CD4-positive, CD25-positive, alpha-beta regulatory T cell (primary cell): ENCODE results near the gene PRKG2. TPM values are rescaled to one million over a fixed set of nuclear protein-coding genes. Genes with fewer than 3 reads are reported as not detected.
"Not testable (repeated sequence)": the region's sequence is repeated elsewhere in the genome, so short reads cannot be mapped to it uniquely, and the experiment has no call there.

Source experiments
- ATAC-seq, 2 donors: fragments of 150-1000 bp; cut with Tn5 transposase; one replicate each; pipeline ENCODE4 v1.10.0; 2021; ENCODE audit warnings: low read depth in 2 of 2, moderate number of reproducible peaks in 2 of 2, moderate library complexity in 1 of 2
- DNase-seq, 3 donors: peaks; one replicate each; pipeline versions ENCODE4 v3.0.0 to v3.0.0-alpha.2; 2012 to 2022; ENCODE audit warnings: mixed read lengths in 1 of 3
- H3K27ac ChIP-seq: one replicate; pipeline ENCODE4 v1.7.0; 2013; ENCODE audit warnings: mild to moderate bottlenecking, low read length; ENCODE audit not compliant: insufficient read depth, poor library complexity, severe bottlenecking
- H3K27me3 ChIP-seq: one replicate; pipeline ENCODE4 v1.7.0; 2013; ENCODE audit warnings: low read length; ENCODE audit not compliant: control insufficient read depth, insufficient read depth
- H3K36me3 ChIP-seq: one replicate; pipeline ENCODE4 v1.7.0; 2013; ENCODE audit warnings: mild to moderate bottlenecking, low read length, moderate library complexity; ENCODE audit not compliant: control insufficient read depth, insufficient read depth
- H3K4me1 ChIP-seq: 2 replicates; pipeline ENCODE4 v1.7.0; 2013; ENCODE audit warnings: mild to moderate bottlenecking, low read length; ENCODE audit not compliant: insufficient read depth, control insufficient read depth, poor library complexity, severe bottlenecking
- H3K4me3 ChIP-seq: one replicate; pipeline ENCODE4 v1.7.0; 2013; ENCODE audit warnings: low read depth, mild to moderate bottlenecking, low read length, moderate library complexity
- H3K9me3 ChIP-seq, 2 experiments: 1 replicate in 1 of 2; 2 replicates in 1 of 2; pipeline ENCODE4 v1.7.0; 2013; ENCODE audit warnings: low read length in 2 of 2, mild to moderate bottlenecking in 1 of 2, moderate library complexity in 1 of 2; ENCODE audit not compliant: control insufficient read depth in 2 of 2
- H3K27ac Mint-ChIP-seq, 3 donors: one replicate each; pipeline ENCODE4 v1.8.0; 2020 to 2022; ENCODE audit warnings: mild to moderate bottlenecking in 3 of 3, mixed read lengths in 3 of 3, moderate library complexity in 2 of 3
- H3K27me3 Mint-ChIP-seq: one replicate; pipeline ENCODE4 v1.8.0; 2022; ENCODE audit warnings: mild to moderate bottlenecking, mixed read lengths
- H3K36me3 Mint-ChIP-seq: one replicate; pipeline ENCODE4 v1.8.0; 2020; ENCODE audit warnings: mixed read lengths
- H3K4me1 Mint-ChIP-seq, 4 donors: one replicate each; pipeline ENCODE4 v1.8.0; 2020 to 2022; ENCODE audit warnings: mixed read lengths in 4 of 4, mild to moderate bottlenecking in 1 of 4
- H3K4me3 Mint-ChIP-seq, 4 donors: one replicate each; pipeline ENCODE4 v1.8.0; 2020 to 2022; ENCODE audit warnings: mild to moderate bottlenecking in 4 of 4, mixed read lengths in 4 of 4, moderate library complexity in 3 of 4
- H3K9me3 Mint-ChIP-seq, 7 donors: one replicate each; pipeline ENCODE4 v1.8.0; 2020 to 2022; ENCODE audit warnings: mixed read lengths in 7 of 7, mild to moderate bottlenecking in 3 of 7, moderate library complexity in 2 of 7
- polyA plus RNA-seq, 4 donors: library from polyadenylated mRNA; unstranded; fragments of 300-500 nt; fragmentation: Illumina TruSeq; gene quantifications; one replicate each; pipeline ENCODE4 v1.2.3, GENCODE V29; 2021
- total RNA-seq: library from RNA; stranded (reverse); gene quantifications from one replicate; pipeline ENCODE4 v1.2.3, GENCODE V29; 2022

The PRKG2 gene
- total and polyA plus RNA-seq, 5 donors from 2014 or later, result 0.41 to 2.6 (median 2.0) TPM; not detected in 1

GRCh38 chr4:81166458-81167160, 48.4 kb downstream of the PRKG2 start:
- no peaks in the 10 kb centered on the region for H3K36me3 Mint-ChIP-seq

GRCh38 chr4:81165861-81166430, 49.1 kb downstream of the PRKG2 start:
- Histone ChIP-seq H3K27me3 (peaks cover 4% of the 10 kb centered on the region), H3K27ac (no peak overlapping the region), H3K36me3 (no peaks in the 10 kb centered on the region), H3K4me3 (no peak overlapping the region), H3K4me1 (no peaks in the 10 kb centered on the region), H3K9me3 (no peaks in the 10 kb centered on the region)
- H3K27ac Mint-ChIP-seq, result peak overlapping the region in 1 of 3 donors; percentile 15
- H3K9me3 Mint-ChIP-seq, result peaks cover 0 to 1% (median 0%) of the 10 kb centered on the region in 7 donors
- no peak for ATAC-seq
- peaks cover 0 to 8% (median 0%) of the 10 kb centered on the region in 4 donors for H3K4me1 Mint-ChIP-seq
- no peaks in the 10 kb centered on the region for H3K27me3 Mint-ChIP-seq
- no peaks in the 10 kb centered on the region for H3K36me3 Mint-ChIP-seq
- H3K4me3 Mint-ChIP-seq, result no peak overlapping the region
- DNase-seq, result no peak

More at GRCh38 chr4:81166458-81167160, 48.4 kb downstream of the PRKG2 start:
- H3K27me3 Mint-ChIP-seq, result no peaks in the 10 kb centered on the region
- H3K27me3 ChIP-seq, result peaks cover 4% of the 10 kb centered on the region
- peaks cover 0 to 1% (median 0%) of the 10 kb centered on the region in 7 donors for H3K9me3 Mint-ChIP-seq
- no peak overlapping the region for H3K4me3 ChIP-seq
- H3K36me3 ChIP-seq, result no peaks in the 10 kb centered on the region
- ATAC-seq (no peak), DNase-seq (no peak)
- H3K27ac Mint-ChIP-seq, result peak overlapping the region in 1 of 3 donors; percentile 15
- H3K4me1 ChIP-seq, result no peaks in the 10 kb centered on the region
- H3K9me3 ChIP-seq, result no peaks in the 10 kb centered on the region
- H3K4me1 Mint-ChIP-seq, result peaks cover 0 to 8% (median 0%) of the 10 kb centered on the region in 4 donors
- no peak overlapping the region for H3K27ac ChIP-seq
- H3K4me3 Mint-ChIP-seq, result no peak overlapping the region

GRCh38 chr4:81164623-81165416, 50.2 kb downstream of the PRKG2 start:
- H3K4me3 ChIP-seq, result no peak overlapping the region
- H3K9me3 ChIP-seq, result no peaks in the 10 kb centered on the region
- Mint-ChIP-seq H3K4me1 (peaks cover 0 to 8% (median 0%) of the 10 kb centered on the region in 4 donors), H3K27ac (no peak overlapping the region), H3K36me3 (no peaks in the 10 kb centered on the region), H3K9me3 (peaks cover 0 to 1% (median 0%) of the 10 kb centered on the region in 7 donors), H3K4me3 (no peak overlapping the region), H3K27me3 (no peaks in the 10 kb centered on the region)
- H3K27me3 ChIP-seq, result peaks cover 4% of the 10 kb centered on the region
- DNase-seq, result no peak
- H3K27ac ChIP-seq, result no peak overlapping the region
- H3K4me1 ChIP-seq, result no peaks in the 10 kb centered on the region
- no peak for ATAC-seq
- no peaks in the 10 kb centered on the region for H3K36me3 ChIP-seq

GRCh38 chr4:81164126-81164525, 50.9 kb downstream of the PRKG2 start:
- H3K4me1 Mint-ChIP-seq, result peaks cover 0 to 8% (median 0%) of the 10 kb centered on the region in 4 donors

GRCh38 chr4:81162752-81163458, 52.1 kb downstream of the PRKG2 start:
- H3K4me3 Mint-ChIP-seq, result no peak overlapping the region
- H3K27ac Mint-ChIP-seq, result no peak overlapping the region
- Histone ChIP-seq H3K36me3 (no peaks in the 10 kb centered on the region), H3K27me3 (peaks cover 4% of the 10 kb centered on the region), H3K4me1 (no peaks in the 10 kb centered on the region), H3K9me3 (no peaks in the 10 kb centered on the region), H3K4me3 (no peak overlapping the region), H3K27ac (no peak overlapping the region)
- peaks cover 0 to 1% (median 0%) of the 10 kb centered on the region in 7 donors for H3K9me3 Mint-ChIP-seq
- no peak for DNase-seq
- no peaks in the 10 kb centered on the region for H3K36me3 Mint-ChIP-seq
- no peaks in the 10 kb centered on the region for H3K27me3 Mint-ChIP-seq
- no peak for ATAC-seq
- H3K4me1 Mint-ChIP-seq, result peaks cover 0 to 8% (median 0%) of the 10 kb centered on the region in 4 donors

More at GRCh38 chr4:81164126-81164525, 50.9 kb downstream of the PRKG2 start:
- ATAC-seq (no peak), DNase-seq (no peak)
- Histone ChIP-seq H3K4me1 (no peaks in the 10 kb centered on the region), H3K36me3 (no peaks in the 10 kb centered on the region), H3K27ac (no peak overlapping the region), H3K4me3 (no peak overlapping the region), H3K27me3 (peaks cover 4% of the 10 kb centered on the region), H3K9me3 (no peaks in the 10 kb centered on the region)
- Mint-ChIP-seq H3K4me3 (no peak overlapping the region), H3K9me3 (no peaks in the 10 kb centered on the region), H3K27me3 (no peaks in the 10 kb centered on the region), H3K36me3 (no peaks in the 10 kb centered on the region), H3K27ac (no peak overlapping the region)

GRCh38 chr4:81153714-81154323, 61.2 kb downstream of the PRKG2 start:
- H3K27me3 ChIP-seq, H3K9me3 Mint-ChIP-seq, H3K36me3 Mint-ChIP-seq, ATAC-seq, H3K4me1 Mint-ChIP-seq, H3K27me3 Mint-ChIP-seq, H3K4me1 ChIP-seq, H3K27ac ChIP-seq, H3K36me3 ChIP-seq, H3K9me3 ChIP-seq: not testable (repeated sequence)
- Mint-ChIP-seq H3K4me3 (peak overlapping the region in 3 of 4 donors; percentile 60 to 92 (median 80)), H3K27ac (peak overlapping the region; percentile 34 to 94 (median 64))
- peak overlapping the region; percentile 44 for H3K4me3 ChIP-seq
- DNase-seq, result peak; percentile 1 to 12 (median 4)
